Testis (tissue), 2 donors: ENCODE measurements around the gene DDX43.

ENCODE experiments used
- POLR2A ChIP-seq: fragments of 450-650 bp; IDR thresholded peaks from one replicate; pipeline ENCODE4 v1.6.1; 2017; ENCODE audit warnings: antibody characterized with exemption, mild to moderate bottlenecking, moderate library complexity
- TF ChIP-seq, protein P1 (sequence below), 3 experiments: fragments of 450-650 bp in 2 of 3; fragments of 200-600 bp in 1 of 3; sonication (generic) in 1 of 3; IDR thresholded peaks; one replicate each; pipeline ENCODE4 v1.5.1; 2016 to 2019; ENCODE audit warnings: antibody characterized with exemption in 3 of 3, mild to moderate bottlenecking in 2 of 3, moderate library complexity in 1 of 3

DNA sequence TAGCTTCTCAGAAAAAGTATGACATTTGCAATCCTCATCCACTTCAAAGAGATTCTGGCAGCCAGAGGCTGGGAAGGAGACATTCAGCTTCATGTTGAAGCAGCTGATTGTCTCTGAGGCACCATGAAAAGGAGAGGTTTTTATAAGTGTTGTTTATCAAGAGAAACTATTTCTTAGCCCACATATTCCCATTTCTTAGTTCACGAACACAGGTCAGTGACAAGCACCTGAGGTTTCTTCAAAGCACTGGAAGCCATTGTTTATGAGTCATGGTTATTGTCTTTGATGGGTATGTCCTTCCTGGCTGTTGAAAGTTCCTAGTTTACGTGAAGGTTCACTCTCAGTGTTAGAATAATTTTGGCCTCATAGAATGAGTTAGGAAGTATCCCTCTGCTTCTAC lies 3.0 kb upstream of the DDX43 start:
- TF ChIP-seq, protein P1, sequence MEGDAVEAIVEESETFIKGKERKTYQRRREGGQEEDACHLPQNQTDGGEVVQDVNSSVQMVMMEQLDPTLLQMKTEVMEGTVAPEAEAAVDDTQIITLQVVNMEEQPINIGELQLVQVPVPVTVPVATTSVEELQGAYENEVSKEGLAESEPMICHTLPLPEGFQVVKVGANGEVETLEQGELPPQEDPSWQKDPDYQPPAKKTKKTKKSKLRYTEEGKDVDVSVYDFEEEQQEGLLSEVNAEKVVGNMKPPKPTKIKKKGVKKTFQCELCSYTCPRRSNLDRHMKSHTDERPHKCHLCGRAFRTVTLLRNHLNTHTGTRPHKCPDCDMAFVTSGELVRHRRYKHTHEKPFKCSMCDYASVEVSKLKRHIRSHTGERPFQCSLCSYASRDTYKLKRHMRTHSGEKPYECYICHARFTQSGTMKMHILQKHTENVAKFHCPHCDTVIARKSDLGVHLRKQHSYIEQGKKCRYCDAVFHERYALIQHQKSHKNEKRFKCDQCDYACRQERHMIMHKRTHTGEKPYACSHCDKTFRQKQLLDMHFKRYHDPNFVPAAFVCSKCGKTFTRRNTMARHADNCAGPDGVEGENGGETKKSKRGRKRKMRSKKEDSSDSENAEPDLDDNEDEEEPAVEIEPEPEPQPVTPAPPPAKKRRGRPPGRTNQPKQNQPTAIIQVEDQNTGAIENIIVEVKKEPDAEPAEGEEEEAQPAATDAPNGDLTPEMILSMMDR (IDR thresholded peaks at IDR 0.05): no peak
- no peak for TF ChIP-seq POLR2A
